HepG2 (cell line): ENCODE data around the gene DNAJC5. TPM values are rescaled to one million over a fixed set of nuclear protein-coding genes. Genes with fewer than 3 reads are reported as not detected.

Source experiments
- ARID2 ChIP-seq: sonication (generic); formaldehyde crosslinking; IDR thresholded peaks from 2 replicates; pipeline ENCODE4 v1.8.1; 2022; ENCODE audit warnings: mild to moderate bottlenecking, missing genetic modification reagents, borderline replicate concordance
- ATF1 ChIP-seq: IDR thresholded peaks from 2 replicates; pipeline ENCODE4 v1.6.1; 2016; ENCODE audit warnings: mild to moderate bottlenecking, control low read depth
- BRCA1 ChIP-seq: sonication (generic); formaldehyde crosslinking; IDR thresholded peaks from 2 replicates; pipeline ENCODE4 v1.4.0; 2020; ENCODE audit warnings: missing genetic modification reagents
- CCDC6 ChIP-seq: sonication (generic); formaldehyde crosslinking; IDR thresholded peaks from 2 replicates; pipeline ENCODE4 v1.8.1; 2022; ENCODE audit warnings: mild to moderate bottlenecking, missing genetic modification reagents, moderate library complexity
- CENPX ChIP-seq: sonication (generic); formaldehyde crosslinking; IDR thresholded peaks from 2 replicates; pipeline ENCODE4 v1.9.0; 2021; ENCODE audit warnings: mild to moderate bottlenecking, missing genetic modification reagents, moderate library complexity
- ELF4 ChIP-seq: sonication (generic); formaldehyde crosslinking; IDR thresholded peaks from 2 replicates; pipeline ENCODE4 v1.5.0; 2020; ENCODE audit warnings: missing genetic modification reagents, mild to moderate bottlenecking, moderate library complexity, borderline replicate concordance
- PAF1 ChIP-seq: IDR thresholded peaks from 2 replicates; pipeline ENCODE4 v1.6.1; 2016; ENCODE audit warnings: missing genetic modification reagents, missing compliant biosample characterization
- PHF5A ChIP-seq: IDR thresholded peaks from one replicate; pipeline ENCODE4 v1.6.1; 2018; ENCODE audit warnings: low read depth, missing genetic modification reagents; ENCODE audit not compliant: unreplicated experiment
- PRMT3 ChIP-seq: sonication (generic); formaldehyde crosslinking; IDR thresholded peaks from 2 replicates; pipeline ENCODE4 v1.8.1; 2022; ENCODE audit warnings: low read depth, mild to moderate bottlenecking, moderate library complexity, missing genetic modification reagents, borderline replicate concordance
- RAD21 ChIP-seq: fragments of 450-650 bp; formaldehyde crosslinking; IDR thresholded peaks from 2 replicates; pipeline ENCODE4 v1.5.0; 2020; ENCODE audit warnings: mild to moderate bottlenecking
- RAD51 ChIP-seq: fragments of 450-650 bp; IDR thresholded peaks from 2 replicates; pipeline ENCODE4 v1.6.1; 2016; ENCODE audit warnings: borderline replicate concordance
- RFX1 ChIP-seq: fragments of 450-650 bp; IDR thresholded peaks from 2 replicates; pipeline ENCODE4 v1.6.1; 2017
- RXRA ChIP-seq: sonication (generic); formaldehyde crosslinking; IDR thresholded peaks from 2 replicates; pipeline ENCODE4 v1.5.1; 2020; ENCODE audit warnings: missing genetic modification reagents
- TAF1 ChIP-seq: sonication (generic); formaldehyde crosslinking; IDR thresholded peaks from 2 replicates; pipeline ENCODE4 v1.4.0; 2020; ENCODE audit warnings: missing genetic modification reagents
- TCF7 ChIP-seq: sonication (generic); IDR thresholded peaks from 2 replicates; pipeline ENCODE4 v1.6.1; 2016; ENCODE audit warnings: antibody characterized with exemption, low read depth
- TCF7L2 ChIP-seq: IDR thresholded peaks from 2 replicates; pipeline ENCODE4 v1.6.1; 2011; ENCODE audit warnings: mild to moderate bottlenecking, low read depth, low read length, moderate library complexity
- ZBTB26 ChIP-seq: IDR thresholded peaks from 2 replicates; pipeline ENCODE4 v1.6.1; 2016; ENCODE audit warnings: missing compliant biosample characterization, missing genetic modification reagents, borderline replicate concordance
- ZIK1 ChIP-seq: sonication (generic); formaldehyde crosslinking; IDR thresholded peaks from 2 replicates; pipeline ENCODE4 v1.5.0; 2020; ENCODE audit warnings: mild to moderate bottlenecking, low read depth, missing genetic modification reagents, borderline replicate concordance
- ZMAT3 ChIP-seq: sonication (generic); formaldehyde crosslinking; conservative IDR thresholded peaks from 2 replicates; pipeline ENCODE4 v1.7.0; 2021; ENCODE audit warnings: missing genetic modification reagents
- ZNF232 ChIP-seq: sonication (generic); formaldehyde crosslinking; IDR thresholded peaks from 2 replicates; pipeline ENCODE4 v1.4.0; 2020; ENCODE audit warnings: missing genetic modification reagents, borderline replicate concordance
- ZNF678 ChIP-seq: sonication (generic); formaldehyde crosslinking; IDR thresholded peaks from 2 replicates; pipeline ENCODE4 v1.4.0; 2020; ENCODE audit warnings: mild to moderate bottlenecking, missing genetic modification reagents
- ZNF7 ChIP-seq: IDR thresholded peaks from 2 replicates; pipeline ENCODE4 v1.6.1; 2016; ENCODE audit warnings: missing biosample characterization, missing genetic modification reagents
- ZSCAN29 ChIP-seq: sonication (generic); formaldehyde crosslinking; conservative IDR thresholded peaks from 2 replicates; pipeline ENCODE4 v1.4.0; 2020; ENCODE audit warnings: mild to moderate bottlenecking, missing genetic modification reagents
- polyA plus RNA-seq, 8 experiments: library from polyadenylated mRNA; depleted of rRNA in 3 of 8; stranded (reverse) in 7 of 8; unstranded in 1 of 8; fragments of >200 nt; fragmentation: Illumina TruSeq in 4 of 8; extraction: Trizol in 4 of 8; gene quantifications; 2 replicates each; pipeline versions ENCODE4 v1.2.1 to v1.2.3, GENCODE V29; 2011 to 2016; ENCODE audit warnings: low read depth in 4 of 8, missing spikeins in 1 of 8, mixed read lengths in 1 of 8; ENCODE audit not compliant: insufficient read depth in 1 of 8
- total RNA-seq, 5 experiments: library from RNA; depleted of rRNA; stranded (reverse); fragments of >200 nt; fragmentation: Illumina TruSeq; extraction: Trizol; gene quantifications; 2 replicates each; pipeline ENCODE4 v1.2.3, GENCODE V29; 2016; ENCODE audit warnings: low read depth in 1 of 5
- TF ChIP-seq, protein P1 (sequence below): sonication (generic); formaldehyde crosslinking; IDR thresholded peaks from 2 replicates; pipeline ENCODE4 v1.4.0; 2020; ENCODE audit warnings: missing genetic modification reagents
- TF ChIP-seq, protein P2 (sequence below): sonication (generic); formaldehyde crosslinking; IDR thresholded peaks from 2 replicates; pipeline ENCODE4; 2020; ENCODE audit warnings: missing genetic modification reagents, mild to moderate bottlenecking, borderline replicate concordance

The DNAJC5 gene
- total and polyA plus RNA-seq, 2 of the 13 experiments (the other 11 are each of a cell fraction or from before 2014, with no cell fraction given) = 42.8 to 64.5 TPM

GRCh38 chr20:63955827-63956663 lies 61.1 kb downstream of the DNAJC5 start, which contains the start of gene UCKL1 (continued):
- TF ChIP-seq, protein P1, sequence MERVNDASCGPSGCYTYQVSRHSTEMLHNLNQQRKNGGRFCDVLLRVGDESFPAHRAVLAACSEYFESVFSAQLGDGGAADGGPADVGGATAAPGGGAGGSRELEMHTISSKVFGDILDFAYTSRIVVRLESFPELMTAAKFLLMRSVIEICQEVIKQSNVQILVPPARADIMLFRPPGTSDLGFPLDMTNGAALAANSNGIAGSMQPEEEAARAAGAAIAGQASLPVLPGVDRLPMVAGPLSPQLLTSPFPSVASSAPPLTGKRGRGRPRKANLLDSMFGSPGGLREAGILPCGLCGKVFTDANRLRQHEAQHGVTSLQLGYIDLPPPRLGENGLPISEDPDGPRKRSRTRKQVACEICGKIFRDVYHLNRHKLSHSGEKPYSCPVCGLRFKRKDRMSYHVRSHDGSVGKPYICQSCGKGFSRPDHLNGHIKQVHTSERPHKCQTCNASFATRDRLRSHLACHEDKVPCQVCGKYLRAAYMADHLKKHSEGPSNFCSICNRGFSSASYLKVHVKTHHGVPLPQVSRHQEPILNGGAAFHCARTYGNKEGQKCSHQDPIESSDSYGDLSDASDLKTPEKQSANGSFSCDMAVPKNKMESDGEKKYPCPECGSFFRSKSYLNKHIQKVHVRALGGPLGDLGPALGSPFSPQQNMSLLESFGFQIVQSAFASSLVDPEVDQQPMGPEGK (CRISPR knock-in tag) = peak; percentile 99
- peak; percentile 95 for TF ChIP-seq ELF4 (CRISPR knock-in tag)
- TF ChIP-seq RXRA (CRISPR knock-in tag) = peak; percentile 96
- TF ChIP-seq CCDC6 (CRISPR knock-in tag) = peak; percentile 97
- TF ChIP-seq ZNF678 (CRISPR knock-in tag) = peak; percentile 99
- TF ChIP-seq ZNF232 (CRISPR knock-in tag) = peak; percentile 98
- TF ChIP-seq RAD21 (CRISPR knock-in tag) = peak; percentile 77
- peak; percentile 100 for TF ChIP-seq TAF1 (CRISPR knock-in tag)
- peak; percentile 43; the same call in 1 of the 2 replicates for TF ChIP-seq RAD51
- TF ChIP-seq ZBTB26 (CRISPR knock-in tag) = peak; percentile 92
- TF ChIP-seq, protein P2, sequence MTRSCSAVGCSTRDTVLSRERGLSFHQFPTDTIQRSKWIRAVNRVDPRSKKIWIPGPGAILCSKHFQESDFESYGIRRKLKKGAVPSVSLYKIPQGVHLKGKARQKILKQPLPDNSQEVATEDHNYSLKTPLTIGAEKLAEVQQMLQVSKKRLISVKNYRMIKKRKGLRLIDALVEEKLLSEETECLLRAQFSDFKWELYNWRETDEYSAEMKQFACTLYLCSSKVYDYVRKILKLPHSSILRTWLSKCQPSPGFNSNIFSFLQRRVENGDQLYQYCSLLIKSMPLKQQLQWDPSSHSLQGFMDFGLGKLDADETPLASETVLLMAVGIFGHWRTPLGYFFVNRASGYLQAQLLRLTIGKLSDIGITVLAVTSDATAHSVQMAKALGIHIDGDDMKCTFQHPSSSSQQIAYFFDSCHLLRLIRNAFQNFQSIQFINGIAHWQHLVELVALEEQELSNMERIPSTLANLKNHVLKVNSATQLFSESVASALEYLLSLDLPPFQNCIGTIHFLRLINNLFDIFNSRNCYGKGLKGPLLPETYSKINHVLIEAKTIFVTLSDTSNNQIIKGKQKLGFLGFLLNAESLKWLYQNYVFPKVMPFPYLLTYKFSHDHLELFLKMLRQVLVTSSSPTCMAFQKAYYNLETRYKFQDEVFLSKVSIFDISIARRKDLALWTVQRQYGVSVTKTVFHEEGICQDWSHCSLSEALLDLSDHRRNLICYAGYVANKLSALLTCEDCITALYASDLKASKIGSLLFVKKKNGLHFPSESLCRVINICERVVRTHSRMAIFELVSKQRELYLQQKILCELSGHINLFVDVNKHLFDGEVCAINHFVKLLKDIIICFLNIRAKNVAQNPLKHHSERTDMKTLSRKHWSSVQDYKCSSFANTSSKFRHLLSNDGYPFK = peak; percentile 84; the same call in 1 of the 2 replicates
- TF ChIP-seq ZMAT3 (CRISPR knock-in tag) = peak; percentile 99
- no peak; the same call in 1 of the 2 replicates for TF ChIP-seq PRMT3 (CRISPR knock-in tag)
- TF ChIP-seq ZNF7 (CRISPR knock-in tag) = peak; percentile 49; the same call in 1 of the 2 replicates
- TF ChIP-seq RFX1 = no peak; the same call in 1 of the 2 replicates
- peak; percentile 91 for TF ChIP-seq ZSCAN29
- peak; percentile 94 for TF ChIP-seq PAF1 (CRISPR knock-in tag)
- peak; percentile 98 for TF ChIP-seq ZIK1 (CRISPR knock-in tag)
- 0 out of 2 replicates have a peak, but pooled peaks have one; percentile 15 for TF ChIP-seq TCF7
- no peak for TF ChIP-seq ATF1 (CRISPR knock-in tag)
- peak; percentile 89; the same call in 1 of the 2 replicates for TF ChIP-seq ARID2 (CRISPR knock-in tag)
- no peak for TF ChIP-seq TCF7L2
- TF ChIP-seq PHF5A = no peak
- no peak; the same call in 1 of the 2 replicates for TF ChIP-seq CENPX
- peak; percentile 97 for TF ChIP-seq BRCA1 (CRISPR knock-in tag)
